Bronchial epithelial cell (primary cell): ENCODE data around the gene DDRGK1. TPM values are rescaled to one million over a fixed set of nuclear protein-coding genes. Genes with fewer than 3 reads are reported as not detected.
"Not testable (repeated sequence)": the region's sequence is repeated elsewhere in the genome, so short reads cannot be mapped to it uniquely, and the experiment has no call there.

Source experiments
- DNase-seq: peaks from one replicate; pipeline ENCODE4 v3.0.0-alpha.2; 2010; ENCODE audit warnings: low read depth
- FAIRE-seq: peaks from 2 replicates; lab custom pipeline; 2011; peaks lifted over from hg19 to GRCh38; lab: Jason Lieb, UNC
- H3K27me3 ChIP-seq: 2 replicates; pipeline ENCODE4 v1.5.1; 2011; ENCODE audit warnings: low read length; ENCODE audit not compliant: control insufficient read depth, insufficient read depth
- H3K36me3 ChIP-seq: 2 replicates; pipeline ENCODE4 v1.5.1; 2011; ENCODE audit warnings: low read length; ENCODE audit not compliant: control insufficient read depth, insufficient read depth
- H3K4me3 ChIP-seq: 2 replicates; pipeline ENCODE4 v1.5.1; 2011; ENCODE audit warnings: mild to moderate bottlenecking, low read depth, low read length, control low read depth
- CTCF ChIP-seq: IDR thresholded peaks from 2 replicates; pipeline ENCODE4 v1.5.1; 2011; ENCODE audit warnings: mild to moderate bottlenecking, moderate library complexity, low read length, control low read depth, inconsistent platforms; ENCODE audit not compliant: insufficient read depth, severe bottlenecking
- total RNA-seq: library from RNA; depleted of rRNA; stranded (reverse); fragments of >200 nt; gene quantifications from 2 replicates; pipeline ENCODE4 v1.2.1, GENCODE V29; 2014

Gene DDRGK1
- total RNA-seq, 1 donor from 2014 or later: 72.7 TPM

GRCh38 chr20:3157817-3158216 is 46.7 kb downstream of the DDRGK1 start:
- no peak for TF ChIP-seq CTCF
- H3K27me3 ChIP-seq: no peaks in the 10 kb centered on the region
- no peaks in the 10 kb centered on the region for H3K36me3 ChIP-seq
- DNase-seq: no peak
- FAIRE-seq: no peak
- no peak overlapping the region for H3K4me3 ChIP-seq

GRCh38 chr20:3156811-3157619 is 47.5 kb downstream of the DDRGK1 start:
- H3K27me3 ChIP-seq: no peaks in the 10 kb centered on the region

GRCh38 chr20:3152057-3152644 is 52.3 kb downstream of the DDRGK1 start:
- not testable (repeated sequence) for H3K36me3 ChIP-seq

More at GRCh38 chr20:3156811-3157619, 47.5 kb downstream of the DDRGK1 start:
- Histone ChIP-seq H3K36me3 (no peaks in the 10 kb centered on the region), H3K4me3 (no peak overlapping the region)
- TF ChIP-seq CTCF: no peak
- no peak for FAIRE-seq
- DNase-seq: peak; percentile 30

GRCh38 chr20:3150908-3151307 is 53.6 kb downstream of the DDRGK1 start:
- TF ChIP-seq CTCF: no peak
- Histone ChIP-seq H3K36me3 (peaks cover 4% of the 10 kb centered on the region), H3K27me3 (no peaks in the 10 kb centered on the region), H3K4me3 (no peak overlapping the region)
- no peak for FAIRE-seq
- no peak for DNase-seq

More at GRCh38 chr20:3152057-3152644, 52.3 kb downstream of the DDRGK1 start:
- not testable (repeated sequence) for FAIRE-seq, DNase-seq, H3K4me3 ChIP-seq, H3K27me3 ChIP-seq

- H3K4me3 ChIP-seq: no peak overlapping the region
- TF ChIP-seq CTCF: no peak
- H3K27me3 ChIP-seq: no peaks in the 10 kb centered on the region
- H3K36me3 ChIP-seq: peaks cover 4% of the 10 kb centered on the region
- FAIRE-seq (no peak), DNase-seq (no peak)
Observed at GRCh38 chr20:3146732-3147341, 57.6 kb downstream of the DDRGK1 start.

- no peak for TF ChIP-seq CTCF
- FAIRE-seq: no peak
Observed at GRCh38 chr20:3141757-3142156, 62.7 kb downstream of the DDRGK1 start.

More at GRCh38 chr20:3141757-3142156, 62.7 kb downstream of the DDRGK1 start:
- H3K4me3 ChIP-seq: no peak overlapping the region
- no peaks in the 10 kb centered on the region for H3K27me3 ChIP-seq
- DNase-seq: no peak
- no peaks in the 10 kb centered on the region for H3K36me3 ChIP-seq
